CD8-positive, alpha-beta memory T cell (primary cell): Measurements from ENCODE around the gene NEUROD6. TPM values are rescaled to one million over a fixed set of nuclear protein-coding genes. Genes with fewer than 3 reads are reported as not detected.

ENCODE experiments used
- CTCF ChIA-PET: fragments of 350-600 bp; sonication (Branson Sonifier 250); formaldehyde crosslinking; loops from one replicate; lab custom pipeline; 2021; ENCODE audit warnings: antibody characterized with exemption; lab: Charles Lee
- POLR2A ChIA-PET: fragments of 350-600 bp; sonication (Branson Sonifier 250); formaldehyde crosslinking; loops from one replicate; lab custom pipeline; 2021; ENCODE audit warnings: antibody characterized with exemption; lab: Charles Lee
- DNase-seq, 5 donors: peaks; one replicate each; pipeline versions ENCODE4 v3.0.0 to v3.0.0-alpha.2; 2020 to 2022; ENCODE audit warnings: mixed read lengths in 1 of 5
- H3K27ac ChIP-seq: one replicate; pipeline ENCODE4 v1.7.0; 2013; ENCODE audit warnings: low read depth, mild to moderate bottlenecking, low read length, moderate library complexity
- H3K27me3 ChIP-seq: 2 replicates; pipeline ENCODE4 v1.7.0; 2013; ENCODE audit warnings: low read length, mild to moderate bottlenecking; ENCODE audit not compliant: insufficient read depth, poor library complexity, severe bottlenecking
- H3K36me3 ChIP-seq: 2 replicates; pipeline ENCODE4 v1.7.0; 2013; ENCODE audit warnings: mild to moderate bottlenecking, low read length, moderate library complexity; ENCODE audit not compliant: insufficient read depth
- H3K4me1 ChIP-seq: 2 replicates; pipeline ENCODE4 v1.7.0; 2013; ENCODE audit warnings: mild to moderate bottlenecking, low read length, moderate library complexity; ENCODE audit not compliant: insufficient read depth
- H3K4me3 ChIP-seq: 2 replicates; pipeline ENCODE4 v1.7.0; 2013; ENCODE audit warnings: mild to moderate bottlenecking, low read length
- H3K9me3 ChIP-seq: 2 replicates; pipeline ENCODE4 v1.7.0; 2013; ENCODE audit warnings: mild to moderate bottlenecking, low read length
- H3K27ac Mint-ChIP-seq, 8 donors: one replicate each; pipeline ENCODE4 v1.8.0; 2020 to 2021; ENCODE audit warnings: mixed read lengths in 8 of 8, mild to moderate bottlenecking in 6 of 8, inconsistent platforms in 3 of 8, moderate library complexity in 3 of 8
- H3K27me3 Mint-ChIP-seq, 2 donors: one replicate each; pipeline ENCODE4 v1.8.0; 2020 to 2021; ENCODE audit warnings: mixed read lengths in 2 of 2, mild to moderate bottlenecking in 1 of 2, moderate library complexity in 1 of 2
- H3K36me3 Mint-ChIP-seq, 3 donors: one replicate each; pipeline ENCODE4 v1.8.0; 2020 to 2021; ENCODE audit warnings: mixed read lengths in 3 of 3, inconsistent platforms in 1 of 3, mild to moderate bottlenecking in 1 of 3
- H3K4me1 Mint-ChIP-seq, 3 donors: one replicate each; pipeline ENCODE4 v1.8.0; 2020 to 2021; ENCODE audit warnings: mixed read lengths in 3 of 3, inconsistent platforms in 1 of 3, mild to moderate bottlenecking in 1 of 3
- H3K4me3 Mint-ChIP-seq, 7 donors: one replicate each; pipeline ENCODE4 v1.8.0; 2020 to 2021; ENCODE audit warnings: mixed read lengths in 7 of 7, mild to moderate bottlenecking in 6 of 7, moderate library complexity in 4 of 7, inconsistent platforms in 2 of 7
- H3K9me3 Mint-ChIP-seq, 5 donors: one replicate each; pipeline ENCODE4 v1.8.0; 2020 to 2022; ENCODE audit warnings: mixed read lengths in 5 of 5, mild to moderate bottlenecking in 3 of 5, moderate library complexity in 2 of 5, inconsistent platforms in 1 of 5
- polyA plus RNA-seq: library from polyadenylated mRNA; unstranded; fragments of 300-500 nt; fragmentation: Illumina TruSeq; gene quantifications from one replicate; pipeline ENCODE4 v1.2.3, GENCODE V29; 2021
- total RNA-seq, 2 experiments: library from RNA; stranded (reverse); gene quantifications; one replicate each; pipeline ENCODE4 v1.2.3, GENCODE V29; 2021

The NEUROD6 gene
- total and polyA plus RNA-seq, 3 experiments from 2014 or later = not detected

DNA sequence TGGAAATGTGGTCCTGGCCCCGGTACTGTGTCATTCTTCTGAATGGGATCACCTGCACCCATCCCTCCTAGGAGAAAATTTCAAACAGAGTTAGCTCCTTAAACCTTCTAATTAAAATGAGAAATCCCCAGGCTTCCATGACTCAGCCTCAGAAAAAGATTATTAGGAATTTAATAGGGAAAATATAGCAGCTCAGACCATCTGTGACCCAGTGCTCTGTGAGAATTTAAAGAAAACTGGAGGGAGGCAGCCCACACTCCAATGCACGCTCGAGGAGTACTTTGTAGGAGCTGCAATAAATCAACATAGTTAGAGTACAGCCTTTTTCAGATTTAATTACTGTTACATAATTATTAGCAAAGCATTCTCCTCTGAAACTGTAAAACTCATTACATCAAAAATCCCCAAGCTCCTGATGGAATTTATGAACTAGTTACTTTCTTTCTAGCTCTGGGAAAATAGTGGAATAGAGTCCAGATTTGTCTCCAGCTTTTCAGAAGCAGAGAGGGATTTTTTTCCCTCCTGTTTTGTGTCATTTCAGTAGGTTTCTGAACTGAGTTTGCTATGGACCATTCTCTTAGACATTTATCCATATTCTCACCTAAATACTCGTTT, 30.1 kb downstream of the NEUROD6 start:
- no peaks in the 10 kb centered on the region for H3K4me1 Mint-ChIP-seq
- Histone ChIP-seq H3K4me1 (no peaks in the 10 kb centered on the region), H3K4me3 (no peak overlapping the region), H3K36me3 (no peaks in the 10 kb centered on the region), H3K9me3 (no peaks in the 10 kb centered on the region), H3K27ac (no peak overlapping the region), H3K27me3 (no peaks in the 10 kb centered on the region)
- no peak overlapping the region for H3K4me3 Mint-ChIP-seq
- H3K36me3 Mint-ChIP-seq = no peaks in the 10 kb centered on the region
- POLR2A ChIA-PET = no interaction called here
- H3K27ac Mint-ChIP-seq = no peak overlapping the region
- H3K9me3 Mint-ChIP-seq = peaks cover 0 to 5% (median 4%) of the 10 kb centered on the region in 5 donors
- peaks cover 0 to 1% of the 10 kb centered on the region in 2 donors for H3K27me3 Mint-ChIP-seq
- CTCF ChIA-PET = no interaction called here
- no peak for DNase-seq

DNA sequence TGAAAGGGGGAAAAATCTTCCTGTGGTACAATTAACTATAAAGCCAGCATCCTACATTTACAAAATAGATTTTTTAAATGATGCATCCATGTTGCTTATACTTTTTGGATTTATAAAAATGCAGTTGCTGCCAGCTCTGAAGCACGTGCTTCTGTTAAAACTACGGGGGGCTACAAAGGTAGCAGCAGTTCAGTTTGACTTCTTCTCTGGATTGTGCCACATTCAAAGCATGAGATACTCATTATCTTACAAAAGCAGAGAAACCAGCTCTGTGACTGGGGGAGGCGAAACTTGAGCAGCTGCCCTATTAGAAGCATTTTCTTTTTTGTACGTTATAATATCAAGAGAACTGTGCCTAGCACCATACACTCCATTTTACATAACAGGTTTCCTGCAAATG, 31.1 kb downstream of the NEUROD6 start:
- Mint-ChIP-seq H3K27me3 (peaks cover 0 to 1% of the 10 kb centered on the region in 2 donors), H3K4me1 (no peaks in the 10 kb centered on the region), H3K4me3 (no peak overlapping the region), H3K9me3 (peaks cover 0 to 5% (median 4%) of the 10 kb centered on the region in 5 donors), H3K36me3 (no peaks in the 10 kb centered on the region), H3K27ac (no peak overlapping the region)
- no peak overlapping the region for H3K4me3 ChIP-seq
- DNase-seq = no peak
- no peaks in the 10 kb centered on the region for H3K9me3 ChIP-seq
- no peaks in the 10 kb centered on the region for H3K4me1 ChIP-seq
- no peak overlapping the region for H3K27ac ChIP-seq
- CTCF ChIA-PET = no interaction called here
- H3K27me3 ChIP-seq = no peaks in the 10 kb centered on the region
- H3K36me3 ChIP-seq = no peaks in the 10 kb centered on the region
- POLR2A ChIA-PET = no interaction called here

DNA sequence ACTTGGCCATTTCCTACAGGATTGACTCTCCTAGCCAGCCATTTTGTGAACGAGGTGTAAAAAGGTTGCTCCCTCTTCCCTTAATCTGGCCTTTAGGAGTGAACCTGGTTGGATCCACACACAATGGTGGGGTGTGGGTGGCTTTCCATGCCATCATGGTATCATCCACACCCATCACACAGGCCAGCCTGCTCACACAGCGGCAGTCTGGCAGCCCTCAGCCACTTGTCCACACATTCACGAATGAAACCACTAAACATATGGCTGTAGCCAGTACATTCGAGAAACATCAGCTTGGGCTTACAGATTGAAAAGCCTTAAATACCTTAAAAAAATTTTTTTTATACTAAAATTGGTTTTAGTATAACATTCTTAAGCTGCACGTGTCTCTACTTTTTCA, 31.9 kb downstream of the NEUROD6 start:
- Histone ChIP-seq H3K27ac (no peak overlapping the region), H3K36me3 (no peaks in the 10 kb centered on the region), H3K4me1 (no peaks in the 10 kb centered on the region), H3K27me3 (no peaks in the 10 kb centered on the region), H3K4me3 (no peak overlapping the region), H3K9me3 (no peaks in the 10 kb centered on the region)
- POLR2A ChIA-PET = no interaction called here
- CTCF ChIA-PET = no interaction called here
- H3K4me3 Mint-ChIP-seq = no peak overlapping the region
- no peaks in the 10 kb centered on the region for H3K36me3 Mint-ChIP-seq
- H3K4me1 Mint-ChIP-seq = no peaks in the 10 kb centered on the region
- no peak for DNase-seq
- H3K9me3 Mint-ChIP-seq = peaks cover 0 to 7% (median 4%) of the 10 kb centered on the region in 5 donors
- no peak overlapping the region for H3K27ac Mint-ChIP-seq
- peaks cover 0 to 1% of the 10 kb centered on the region in 2 donors for H3K27me3 Mint-ChIP-seq

DNA sequence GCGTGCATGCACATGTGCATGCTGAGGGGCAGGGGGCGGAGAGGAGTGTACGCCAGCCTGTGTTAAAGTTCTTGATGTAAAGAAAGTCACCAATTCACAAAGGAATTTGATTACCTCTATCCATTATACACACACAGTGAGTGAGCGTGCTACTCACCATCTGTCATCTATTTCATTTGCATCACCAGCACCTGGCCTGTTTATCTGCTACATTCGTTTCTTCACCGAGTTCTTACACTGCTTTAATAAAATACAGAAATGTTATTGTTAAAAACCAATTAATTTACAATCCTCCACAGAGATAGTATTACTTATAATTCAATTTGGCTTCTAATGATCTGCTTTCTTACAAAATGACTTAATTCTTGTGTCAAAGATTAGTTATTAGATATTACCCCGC, 32.6 kb downstream of the NEUROD6 start:
- H3K9me3 ChIP-seq = no peaks in the 10 kb centered on the region
- ChIA-PET CTCF (no interaction called here), POLR2A (no interaction called here)
- H3K36me3 ChIP-seq = no peaks in the 10 kb centered on the region
- Mint-ChIP-seq H3K36me3 (no peaks in the 10 kb centered on the region), H3K9me3 (peaks cover 0 to 8% (median 4%) of the 10 kb centered on the region in 5 donors), H3K27me3 (peaks cover 0 to 1% of the 10 kb centered on the region in 2 donors), H3K27ac (no peak overlapping the region), H3K4me3 (no peak overlapping the region), H3K4me1 (no peaks in the 10 kb centered on the region)
- no peaks in the 10 kb centered on the region for H3K27me3 ChIP-seq
- H3K4me3 ChIP-seq = no peak overlapping the region
- no peaks in the 10 kb centered on the region for H3K4me1 ChIP-seq
- no peak for DNase-seq
- H3K27ac ChIP-seq = no peak overlapping the region

DNA sequence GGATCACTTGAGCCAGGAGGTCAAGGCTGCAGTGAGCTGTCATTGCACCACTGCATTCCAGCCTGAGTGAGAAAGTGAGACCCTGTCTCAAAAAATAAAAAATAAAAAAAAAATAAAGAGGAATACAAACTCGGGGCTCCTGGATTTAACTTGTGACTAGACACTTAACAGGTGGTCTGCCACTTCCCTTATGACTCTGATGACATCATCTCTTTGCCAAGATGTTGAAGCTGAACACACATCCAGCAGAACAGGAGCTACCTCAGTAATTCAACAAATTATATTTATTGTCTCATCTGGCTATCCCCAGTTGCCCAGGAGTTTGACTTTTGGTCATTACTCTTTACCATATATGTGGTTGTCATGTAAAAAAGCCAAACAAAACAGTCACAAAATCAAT, 35.3 kb downstream of the NEUROD6 start:
- H3K36me3 ChIP-seq = no peaks in the 10 kb centered on the region
- no peaks in the 10 kb centered on the region for H3K9me3 ChIP-seq
- DNase-seq = no peak
- H3K36me3 Mint-ChIP-seq = no peaks in the 10 kb centered on the region
- no peak overlapping the region for H3K27ac Mint-ChIP-seq
- no peak overlapping the region for H3K27ac ChIP-seq
- H3K9me3 Mint-ChIP-seq = peaks cover 2 to 11% (median 6%) of the 10 kb centered on the region in 5 donors
- POLR2A ChIA-PET = no interaction called here
- H3K27me3 Mint-ChIP-seq = peaks cover 0 to 1% of the 10 kb centered on the region in 2 donors
- H3K27me3 ChIP-seq = no peaks in the 10 kb centered on the region
- no peak overlapping the region for H3K4me3 ChIP-seq
- H3K4me1 ChIP-seq = no peaks in the 10 kb centered on the region
- CTCF ChIA-PET = no interaction called here
- H3K4me3 Mint-ChIP-seq = no peak overlapping the region
- H3K4me1 Mint-ChIP-seq = no peaks in the 10 kb centered on the region

DNA sequence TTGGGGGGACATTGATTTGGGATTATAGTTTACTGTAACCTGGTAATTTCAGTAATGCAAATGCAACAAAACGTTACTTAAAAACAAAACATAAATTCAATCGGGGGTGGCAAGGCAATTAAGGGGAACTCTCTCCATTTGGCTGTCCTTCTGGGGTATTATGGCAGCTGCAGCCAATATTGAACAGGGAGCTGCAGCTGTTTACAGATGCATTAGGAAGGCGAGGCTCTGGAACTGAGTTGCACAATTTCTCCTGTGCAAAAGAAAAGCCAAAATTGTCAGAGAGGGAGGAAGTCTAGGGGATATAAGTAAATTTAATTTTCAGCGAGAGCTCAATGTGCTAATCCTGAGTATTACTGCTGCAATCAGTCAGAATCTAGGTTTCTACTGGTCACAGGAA, 36.1 kb downstream of the NEUROD6 start:
- Mint-ChIP-seq H3K27ac (no peak overlapping the region), H3K4me1 (no peaks in the 10 kb centered on the region), H3K27me3 (peaks cover 0 to 1% of the 10 kb centered on the region in 2 donors), H3K36me3 (no peaks in the 10 kb centered on the region), H3K9me3 (peaks cover 2 to 11% (median 6%) of the 10 kb centered on the region in 5 donors), H3K4me3 (no peak overlapping the region)
- Histone ChIP-seq H3K27me3 (no peaks in the 10 kb centered on the region), H3K36me3 (no peaks in the 10 kb centered on the region), H3K4me3 (no peak overlapping the region), H3K9me3 (no peaks in the 10 kb centered on the region), H3K27ac (no peak overlapping the region), H3K4me1 (no peaks in the 10 kb centered on the region)
- ChIA-PET CTCF (no interaction called here), POLR2A (no interaction called here)
- no peak for DNase-seq

DNA sequence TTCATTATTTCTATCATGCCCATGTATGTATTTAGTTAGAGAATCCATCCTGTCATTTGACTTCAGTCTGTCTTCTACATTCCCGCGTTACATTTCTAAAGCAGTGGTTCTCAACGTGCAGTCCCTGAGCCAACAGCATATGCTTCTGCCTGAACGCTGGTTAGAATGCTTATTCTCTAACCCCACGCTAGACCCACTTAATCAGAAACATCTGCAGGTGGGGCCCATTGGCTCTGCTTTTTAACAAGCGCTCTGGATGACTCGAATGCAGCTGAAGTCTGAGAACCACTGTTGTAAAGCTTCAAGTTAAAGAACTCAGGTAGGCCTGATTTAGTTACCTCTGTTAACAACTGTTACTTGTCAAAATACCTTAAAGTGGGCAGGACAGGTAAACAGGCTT, 38.2 kb downstream of the NEUROD6 start:
- ChIA-PET CTCF (no interaction called here), POLR2A (no interaction called here)
- peaks cover 0 to 1% of the 10 kb centered on the region in 2 donors for H3K27me3 Mint-ChIP-seq
- no peaks in the 10 kb centered on the region for H3K9me3 ChIP-seq
- no peaks in the 10 kb centered on the region for H3K4me1 Mint-ChIP-seq
- no peaks in the 10 kb centered on the region for H3K27me3 ChIP-seq
- no peak for DNase-seq
- H3K4me1 ChIP-seq = no peaks in the 10 kb centered on the region
- H3K27ac Mint-ChIP-seq = no peak overlapping the region
- H3K36me3 Mint-ChIP-seq = no peaks in the 10 kb centered on the region
- H3K4me3 ChIP-seq = no peak overlapping the region
- H3K9me3 Mint-ChIP-seq = peaks cover 2 to 6% (median 4%) of the 10 kb centered on the region in 5 donors
- no peaks in the 10 kb centered on the region for H3K36me3 ChIP-seq
- H3K27ac ChIP-seq = no peak overlapping the region
- no peak overlapping the region for H3K4me3 Mint-ChIP-seq

DNA sequence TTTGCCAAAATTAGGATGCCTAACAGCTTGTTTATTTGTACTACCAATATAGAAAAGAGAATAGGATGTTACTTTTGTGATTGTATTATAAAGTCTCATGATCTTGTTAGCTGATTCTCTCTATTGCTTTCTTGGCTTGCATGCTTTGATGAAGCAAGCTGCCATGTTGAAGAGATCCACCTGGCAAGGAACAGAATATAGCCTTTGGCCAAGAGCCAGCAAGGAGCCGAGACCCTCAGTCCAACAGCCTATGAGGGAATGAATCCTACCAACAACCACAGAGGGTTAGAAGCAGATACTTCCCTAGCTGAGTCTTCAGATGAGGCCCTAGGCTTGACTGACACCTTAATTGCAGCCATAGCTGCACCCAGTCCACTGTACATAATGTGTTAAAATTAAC, 41.2 kb downstream of the NEUROD6 start:
- H3K9me3 Mint-ChIP-seq = peaks cover 0 to 6% (median 4%) of the 10 kb centered on the region in 5 donors
- H3K4me3 ChIP-seq = no peak overlapping the region
- ChIA-PET CTCF (no interaction called here), POLR2A (no interaction called here)
- no peaks in the 10 kb centered on the region for H3K36me3 ChIP-seq
- H3K27me3 Mint-ChIP-seq = no peaks in the 10 kb centered on the region
- no peak overlapping the region for H3K27ac ChIP-seq
- H3K4me1 Mint-ChIP-seq = no peaks in the 10 kb centered on the region
- H3K9me3 ChIP-seq = no peaks in the 10 kb centered on the region
- H3K4me1 ChIP-seq = no peaks in the 10 kb centered on the region
- no peak overlapping the region for H3K4me3 Mint-ChIP-seq
- no peaks in the 10 kb centered on the region for H3K27me3 ChIP-seq
- no peaks in the 10 kb centered on the region for H3K36me3 Mint-ChIP-seq
- H3K27ac Mint-ChIP-seq = no peak overlapping the region
- no peak for DNase-seq
